T-helper 1 cell (primary cell): ENCODE data around the gene SLC4A5.
"Not testable (repeated sequence)": the region's sequence is repeated elsewhere in the genome, so short reads cannot be mapped to it uniquely, and the experiment has no call there.

ENCODE experiments used
- DNase-seq, 5 donors: peaks; one replicate each; pipeline ENCODE4 v3.0.0-alpha.2; 2012 to 2020

Gene SLC4A5

GRCh38 chr2:74228772-74229171, 114.4 kb downstream of the SLC4A5 start:
- no peak for DNase-seq

- no peak for DNase-seq
Measured at GRCh38 chr2:74227646-74228045, 115.6 kb downstream of the SLC4A5 start.

GRCh38 chr2:74226648-74227213, 116.5 kb downstream of the SLC4A5 start:
- DNase-seq: no peak

- no peak for DNase-seq
Measured at GRCh38 chr2:74225698-74226459, 117.3 kb downstream of the SLC4A5 start.

GRCh38 chr2:74223941-74224770, 119.1 kb downstream of the SLC4A5 start:
- DNase-seq: no peak

- no peak for DNase-seq
Measured at GRCh38 chr2:74222300-74222650, 120.9 kb downstream of the SLC4A5 start.

- DNase-seq: no peak
Measured at GRCh38 chr2:74221604-74222299, 121.5 kb downstream of the SLC4A5 start.

GRCh38 chr2:74221091-74221490, 122.1 kb downstream of the SLC4A5 start:
- no peak for DNase-seq

GRCh38 chr2:74219846-74220486, 123.2 kb downstream of the SLC4A5 start:
- no peak for DNase-seq

- DNase-seq: no peak
Measured at GRCh38 chr2:74216642-74217041, 126.6 kb downstream of the SLC4A5 start.

GRCh38 chr2:74215771-74216170, 127.4 kb downstream of the SLC4A5 start:
- not testable (repeated sequence) for DNase-seq

- DNase-seq: no peak
Measured at GRCh38 chr2:74212702-74213410, 130.4 kb downstream of the SLC4A5 start.

- DNase-seq: peak in 1 of 5 donors; percentile 90
Measured at GRCh38 chr2:74206180-74206688, 137.0 kb downstream of the SLC4A5 start.

GRCh38 chr2:74205596-74205995, 137.6 kb downstream of the SLC4A5 start:
- DNase-seq: peak in 1 of 5 donors; percentile 59

GRCh38 chr2:74205113-74205512, 138.1 kb downstream of the SLC4A5 start:
- no peak for DNase-seq

- DNase-seq: no peak
Measured at GRCh38 chr2:74204436-74204835, 138.8 kb downstream of the SLC4A5 start.

- DNase-seq: no peak
Measured at GRCh38 chr2:74201596-74201995, 141.6 kb downstream of the SLC4A5 start.

- DNase-seq: no peak
Measured at GRCh38 chr2:74201196-74201595, 142.0 kb downstream of the SLC4A5 start.

GRCh38 chr2:74199871-74200305, 143.3 kb downstream of the SLC4A5 start:
- DNase-seq: peak in 1 of 5 donors; percentile 33

- no peak for DNase-seq
Measured at GRCh38 chr2:74199275-74199701, 143.9 kb downstream of the SLC4A5 start.

- DNase-seq: peak; percentile 71 to 98 (median 82)
Measured at GRCh38 chr2:74198461-74199274, 144.5 kb downstream of the SLC4A5 start, which contains the start of gene MTHFD2. TSS of gene MTHFD2 (plus strand) at chr2:74198615. CDS start at chr2:74198642, 27 bp downstream.
